ENCODE results near the gene CDC42BPG. TPM values are rescaled to one million over a fixed set of nuclear protein-coding genes. Genes with fewer than 3 reads are reported as not detected.

CDC42BPG gene
- polyA plus RNA-seq, 1 donor from 2014 or later, result 0.15 TPM

DNA sequence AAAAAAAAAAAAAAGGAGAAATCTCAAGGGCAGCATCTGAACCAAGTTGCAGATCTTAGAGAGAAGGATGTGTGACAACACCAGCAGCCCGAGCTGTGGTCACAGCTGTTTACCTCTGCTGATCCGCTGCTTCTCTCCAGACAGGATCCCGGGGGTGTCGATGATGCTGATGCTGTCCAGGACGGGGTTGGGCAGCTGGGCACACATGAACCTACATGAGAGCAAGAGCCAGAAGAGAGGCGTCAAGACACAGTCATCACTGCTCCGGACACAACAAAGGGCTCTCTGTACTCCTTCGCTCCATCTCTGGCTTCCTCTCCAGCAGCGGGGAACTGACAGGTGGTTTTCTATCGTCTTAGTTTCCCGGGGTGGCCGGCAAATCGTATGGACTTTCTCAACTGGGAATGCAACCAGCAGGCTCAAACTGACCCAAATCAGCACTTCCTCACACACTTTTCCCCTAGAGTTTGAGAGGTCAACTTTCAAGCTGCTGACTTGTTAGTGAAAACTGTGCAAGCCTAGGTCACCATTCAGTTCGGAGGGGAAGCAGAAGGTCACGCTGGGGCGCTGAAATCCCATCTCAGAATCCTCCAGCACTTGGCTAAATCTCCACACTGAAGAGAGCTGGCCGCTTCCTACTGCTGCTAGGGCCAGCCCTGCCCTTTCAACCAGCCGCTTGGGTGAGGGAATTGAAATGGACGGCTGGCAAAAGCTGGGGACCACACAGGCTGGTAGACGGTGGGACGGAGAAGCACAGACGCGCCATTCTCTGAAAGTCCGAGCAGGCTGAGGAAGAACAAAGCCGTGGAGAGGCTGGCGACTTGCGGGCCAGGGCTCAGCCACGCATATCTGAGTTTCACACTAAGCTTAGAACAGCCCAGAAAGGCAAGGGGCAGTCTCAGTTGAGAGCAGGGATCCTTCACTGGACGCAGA, 30.1 kb upstream of the CDC42BPG start:
- H3K36me3 Mint-ChIP-seq, result peaks cover 17% of the 10 kb centered on the region
- H3K4me3 Mint-ChIP-seq, result peak overlapping the region; percentile 94 to 99 (median 97)

DNA sequence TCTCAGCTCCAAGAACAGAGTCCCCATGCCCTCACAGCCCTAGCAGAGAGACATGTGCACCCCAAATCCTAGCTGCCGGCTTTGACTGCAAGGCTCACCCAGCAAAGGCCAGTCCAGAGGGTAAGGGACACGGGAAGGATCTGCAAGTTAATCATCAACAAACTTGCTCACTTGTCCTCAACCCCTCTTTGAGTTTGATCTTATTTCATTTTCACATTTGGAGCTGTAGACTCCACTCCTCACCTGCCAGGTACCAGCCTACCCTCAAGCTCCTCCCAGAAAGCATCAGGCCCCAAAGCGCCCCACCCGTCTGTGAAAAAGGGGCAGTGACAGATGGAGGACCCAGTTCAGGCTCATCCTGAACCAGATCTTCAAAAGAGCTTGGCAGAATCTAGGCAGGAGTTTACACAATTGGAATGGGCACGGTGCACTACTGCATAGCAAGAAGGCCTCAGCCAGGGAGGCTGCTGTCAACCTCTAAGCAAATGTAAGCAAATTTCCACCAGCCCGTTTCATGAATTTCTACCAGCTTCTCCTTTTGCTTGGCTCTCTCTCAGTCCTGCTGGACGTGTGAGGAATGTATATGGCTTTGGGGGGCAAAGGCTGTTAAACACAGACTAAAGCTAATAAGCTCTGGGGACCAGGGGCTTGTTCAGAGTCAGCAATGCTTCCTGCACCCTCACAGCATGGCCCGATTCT, 28.5 kb upstream of the CDC42BPG start:
- Mint-ChIP-seq H3K4me3 (peak overlapping the region; percentile 67 to 97 (median 78)), H3K27ac (peak overlapping the region; percentile 66 to 84 (median 80)), H3K9me3 (no peaks in the 10 kb centered on the region), H3K36me3 (peaks cover 17% of the 10 kb centered on the region), H3K27me3 (peaks cover 2% of the 10 kb centered on the region), H3K4me1 (peaks cover 46 to 64% (median 53%) of the 10 kb centered on the region in 3 donors)

More for the DNA sequence above, 30.1 kb upstream of the CDC42BPG start:
- Mint-ChIP-seq H3K4me1 (peaks cover 48 to 56% (median 49%) of the 10 kb centered on the region in 3 donors), H3K27me3 (no peaks in the 10 kb centered on the region), H3K9me3 (no peaks in the 10 kb centered on the region), H3K27ac (peak overlapping the region; percentile 86 to 98 (median 92))

DNA sequence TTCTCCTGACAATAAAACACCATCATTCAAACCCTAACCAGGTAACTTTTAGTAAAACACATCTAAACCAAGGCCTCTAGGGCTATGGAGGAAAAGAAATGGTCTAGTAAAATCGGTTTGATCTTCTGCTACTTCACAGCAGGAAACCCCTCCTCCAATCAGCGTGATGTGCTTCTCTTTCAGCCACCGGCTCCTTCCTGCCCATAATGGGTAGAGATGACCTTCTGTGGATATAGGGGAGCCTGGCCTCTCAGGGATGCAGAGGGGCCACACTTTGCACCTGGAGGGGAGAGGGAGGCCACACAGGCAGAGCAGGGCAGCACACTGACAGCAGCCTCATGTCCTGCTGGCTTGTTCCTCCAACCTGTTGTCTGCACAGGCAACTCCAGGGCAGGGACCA, 27.0 kb upstream of the CDC42BPG start:
- H3K27ac Mint-ChIP-seq, result peak overlapping the region in 2 of 3 donors; percentile 66 to 71
- no peaks in the 10 kb centered on the region for H3K9me3 Mint-ChIP-seq
- peaks cover 2% of the 10 kb centered on the region for H3K27me3 Mint-ChIP-seq
- peaks cover 16% of the 10 kb centered on the region for H3K36me3 Mint-ChIP-seq
- peak overlapping the region; percentile 74 to 93 (median 90) for H3K4me3 Mint-ChIP-seq
- H3K4me1 Mint-ChIP-seq, result peaks cover 51 to 66% (median 60%) of the 10 kb centered on the region in 3 donors

DNA sequence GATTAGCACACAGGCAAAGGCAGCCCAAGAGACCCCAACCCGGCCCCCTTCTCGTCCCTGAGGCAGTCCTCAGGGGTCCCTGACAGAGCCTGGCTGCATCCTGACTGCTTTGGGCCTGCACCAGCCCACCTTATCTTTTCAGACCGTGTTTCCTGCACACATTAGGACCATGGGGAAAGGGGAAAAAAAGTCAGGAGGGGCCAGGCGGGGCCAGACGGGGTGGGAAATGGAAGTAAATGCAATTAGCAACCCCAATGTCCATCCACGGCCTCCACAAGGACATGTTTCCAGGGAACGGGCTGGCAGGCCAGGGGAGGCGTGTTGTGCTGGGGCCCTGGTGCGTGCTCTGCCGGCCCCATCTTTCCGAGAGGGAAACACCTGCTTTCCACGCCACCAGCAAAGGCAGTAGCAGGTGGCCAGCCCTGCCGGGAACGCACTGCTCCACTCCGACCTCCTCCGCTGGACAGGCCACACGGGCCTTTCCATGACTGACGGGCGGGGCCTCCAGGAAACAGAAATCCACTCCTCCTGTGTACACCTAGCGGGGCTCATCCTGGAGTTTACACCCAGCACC, 26.5 kb upstream of the CDC42BPG start:
- Mint-ChIP-seq H3K9me3 (no peaks in the 10 kb centered on the region), H3K4me1 (peaks cover 53 to 71% (median 64%) of the 10 kb centered on the region in 3 donors), H3K27ac (peak overlapping the region; percentile 66 to 81 (median 71)), H3K27me3 (peaks cover 2% of the 10 kb centered on the region), H3K4me3 (peak overlapping the region; percentile 74 to 93 (median 90)), H3K36me3 (peaks cover 14% of the 10 kb centered on the region)

DNA sequence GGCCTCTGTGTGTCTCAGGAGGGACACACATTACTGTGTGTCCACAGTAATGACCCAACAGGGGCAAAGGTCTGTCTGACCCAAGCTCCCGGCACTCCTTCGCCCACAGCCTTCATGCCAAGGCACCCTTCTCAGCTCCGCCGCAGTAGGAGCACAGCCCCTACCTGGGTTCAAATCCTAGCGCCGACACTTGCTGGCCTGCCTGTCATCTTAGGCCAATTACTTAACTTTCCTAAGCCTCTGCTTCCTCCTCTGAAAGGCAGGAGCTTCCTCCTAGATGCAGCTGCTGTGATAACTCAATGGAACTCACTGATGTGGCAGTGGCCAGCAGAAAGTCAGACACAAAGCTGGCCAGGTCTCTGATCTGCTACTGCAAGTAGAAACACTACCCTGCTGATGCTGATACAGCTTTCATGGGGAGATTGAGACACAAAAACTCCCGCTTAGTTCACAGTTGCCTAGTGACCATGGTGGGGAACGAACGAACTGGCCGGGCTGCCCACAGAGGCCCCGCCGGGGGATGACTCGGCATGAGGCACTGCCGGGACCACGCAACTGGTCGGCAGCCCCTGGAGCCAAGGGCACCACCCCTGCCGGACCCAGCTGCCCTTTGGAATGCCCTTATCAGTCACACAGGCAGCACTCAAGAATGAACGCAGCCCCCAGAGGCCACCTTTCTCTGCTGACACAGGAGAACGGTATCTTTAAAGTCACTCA, 25.9 kb upstream of the CDC42BPG start:
- H3K4me3 Mint-ChIP-seq, result peak overlapping the region; percentile 72 to 91 (median 90)
- H3K27ac Mint-ChIP-seq, result peak overlapping the region in 2 of 3 donors; percentile 66 to 81
- peaks cover 14% of the 10 kb centered on the region for H3K36me3 Mint-ChIP-seq
- peaks cover 55 to 73% (median 65%) of the 10 kb centered on the region in 3 donors for H3K4me1 Mint-ChIP-seq
- peaks cover 0 to 2% (median 0%) of the 10 kb centered on the region in 3 donors for H3K9me3 Mint-ChIP-seq
- H3K27me3 Mint-ChIP-seq, result peaks cover 2% of the 10 kb centered on the region

DNA sequence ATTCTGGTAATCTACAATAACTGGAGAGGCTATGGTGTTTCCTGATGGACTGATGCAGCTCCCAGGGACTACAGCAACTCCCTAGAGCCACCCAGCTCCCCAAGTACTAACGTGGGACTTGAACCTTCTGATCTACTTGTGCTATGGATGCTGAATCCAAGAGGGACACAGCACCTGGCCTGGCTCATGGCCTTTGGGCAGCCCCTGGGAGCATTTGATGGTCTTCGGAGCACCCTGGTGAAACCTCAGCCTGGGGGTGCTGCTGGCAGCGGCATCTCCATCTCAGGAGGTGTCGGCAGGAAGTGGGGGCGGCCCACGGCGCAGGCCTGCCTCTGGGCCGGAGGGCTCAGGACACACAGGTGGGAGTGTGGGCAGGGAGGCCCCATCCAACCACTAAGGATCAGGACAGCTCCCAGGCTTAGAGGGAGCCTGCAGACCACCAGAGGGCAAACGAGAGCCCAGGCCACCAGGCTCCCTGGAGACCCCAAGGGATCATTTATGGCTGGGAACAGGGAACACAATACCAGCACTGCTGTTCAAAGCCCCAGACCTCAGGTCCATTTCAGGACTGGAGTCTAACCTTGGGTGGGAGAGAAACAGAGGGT, 25.2 kb upstream of the CDC42BPG start:
- peaks cover 53 to 71% (median 63%) of the 10 kb centered on the region in 3 donors for H3K4me1 Mint-ChIP-seq
- peak overlapping the region; percentile 71 to 91 (median 90) for H3K4me3 Mint-ChIP-seq
- H3K36me3 Mint-ChIP-seq, result peaks cover 12% of the 10 kb centered on the region
- peak overlapping the region in 2 of 3 donors; percentile 66 to 81 for H3K27ac Mint-ChIP-seq
- H3K9me3 Mint-ChIP-seq, result peaks cover 0 to 2% (median 0%) of the 10 kb centered on the region in 3 donors
- peaks cover 2% of the 10 kb centered on the region for H3K27me3 Mint-ChIP-seq

DNA sequence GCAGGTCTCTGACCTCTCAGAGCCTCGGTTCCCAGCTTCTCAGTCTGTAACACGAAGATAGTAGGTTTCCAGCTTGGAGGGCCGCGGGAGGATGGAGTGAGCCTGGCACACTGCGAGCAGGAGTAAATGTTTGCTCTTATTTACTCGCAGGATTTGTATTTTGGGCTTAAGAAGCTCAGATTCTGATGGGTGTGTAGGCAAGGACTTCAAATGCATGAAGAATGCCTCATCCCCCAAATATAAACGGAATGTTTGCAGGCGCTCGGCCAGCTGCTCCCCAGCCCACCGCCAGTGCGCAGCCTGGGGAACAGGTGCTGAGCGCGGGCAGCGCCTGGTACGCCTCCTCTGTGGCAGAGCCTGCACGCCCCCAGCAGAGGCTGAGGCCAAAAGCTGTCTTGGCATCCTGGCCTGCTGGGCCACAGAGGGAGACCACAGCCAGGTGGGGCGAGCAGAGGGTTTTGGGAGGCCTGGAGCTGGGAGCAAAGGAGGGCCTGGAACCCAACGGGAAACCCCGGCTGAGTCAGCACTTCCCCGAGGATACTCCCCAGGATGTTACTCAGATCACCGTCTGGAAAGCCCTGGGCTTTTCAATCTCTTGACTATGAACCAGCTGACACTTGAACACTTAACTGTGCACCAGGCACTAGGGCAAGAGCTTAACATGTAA, 24.6 kb upstream of the CDC42BPG start:
- Mint-ChIP-seq H3K4me1 (peaks cover 47 to 69% (median 56%) of the 10 kb centered on the region in 3 donors), H3K4me3 (peak overlapping the region; percentile 58 to 91 (median 70)), H3K9me3 (peaks cover 0 to 2% (median 0%) of the 10 kb centered on the region in 3 donors), H3K27ac (peak overlapping the region; percentile 48 to 81 (median 66)), H3K36me3 (peaks cover 10% of the 10 kb centered on the region), H3K27me3 (peaks cover 2% of the 10 kb centered on the region)

DNA sequence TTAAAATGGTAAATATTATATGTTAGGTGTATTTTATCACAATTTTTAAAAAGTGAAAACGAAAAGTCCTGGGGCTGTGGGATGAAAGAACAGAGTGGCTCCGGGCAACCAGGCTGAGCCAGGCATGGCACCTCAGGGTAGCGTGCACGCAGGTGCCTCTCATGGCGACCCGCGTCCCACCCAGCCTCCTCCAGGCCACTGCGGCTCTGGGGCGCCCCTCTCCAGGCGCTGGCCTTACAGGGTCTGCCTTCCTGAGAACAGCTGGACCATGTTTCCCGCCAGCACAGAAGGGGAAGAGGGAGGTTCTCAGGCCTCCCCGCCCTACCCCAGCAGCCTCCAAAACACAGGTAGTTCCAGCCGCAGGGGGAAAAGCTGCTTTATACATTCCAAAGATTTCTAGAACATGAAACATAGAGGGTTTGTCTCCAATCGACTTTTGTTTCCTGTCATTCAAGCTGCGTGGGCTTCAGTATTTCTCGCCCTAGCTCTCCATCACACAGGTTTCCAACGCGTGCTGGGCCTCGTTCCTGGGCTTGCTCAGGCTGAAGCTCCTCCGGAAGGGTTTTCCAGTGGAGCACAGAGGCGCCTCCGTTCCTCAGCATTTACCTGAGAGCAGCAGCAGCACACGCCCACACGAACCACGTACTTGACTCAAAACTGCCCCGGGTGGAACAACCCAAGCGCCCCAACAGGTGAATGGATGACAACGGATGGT, 23.5 kb upstream of the CDC42BPG start:
- Mint-ChIP-seq H3K4me3 (peak overlapping the region in 3 of 4 donors; percentile 60 to 85 (median 69)), H3K27me3 (peaks cover 2% of the 10 kb centered on the region), H3K36me3 (peaks cover 7% of the 10 kb centered on the region)

DNA sequence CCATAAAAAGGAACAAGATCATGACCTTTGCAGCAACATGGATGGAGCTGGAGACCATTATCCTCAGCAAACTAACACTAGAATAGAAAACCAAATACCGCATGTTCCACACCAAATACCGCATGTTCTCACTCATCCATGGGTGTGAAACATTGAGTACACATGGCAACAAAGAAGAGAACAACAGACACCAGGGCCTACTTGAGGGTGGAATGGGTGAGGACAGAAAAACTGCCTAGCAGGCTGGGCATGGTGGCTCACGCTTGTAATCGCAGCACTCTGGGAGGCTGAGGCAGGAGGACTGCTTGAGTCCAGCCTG, 21.7 kb upstream of the CDC42BPG start:
- peak overlapping the region; percentile 84 to 96 (median 95) for H3K27ac Mint-ChIP-seq
- H3K36me3 Mint-ChIP-seq, result peaks cover 7% of the 10 kb centered on the region
- H3K4me1 Mint-ChIP-seq, result peaks cover 37 to 70% (median 49%) of the 10 kb centered on the region in 3 donors
- peak overlapping the region; percentile 69 to 86 (median 79) for H3K4me3 Mint-ChIP-seq
- peaks cover 0 to 2% (median 0%) of the 10 kb centered on the region in 3 donors for H3K9me3 Mint-ChIP-seq
- peaks cover 2% of the 10 kb centered on the region for H3K27me3 Mint-ChIP-seq

More for the DNA sequence above, 23.5 kb upstream of the CDC42BPG start:
- Mint-ChIP-seq H3K4me1 (peaks cover 42 to 69% (median 55%) of the 10 kb centered on the region in 3 donors), H3K9me3 (peaks cover 0 to 2% (median 0%) of the 10 kb centered on the region in 3 donors), H3K27ac (peak overlapping the region; percentile 48 to 66 (median 59))

DNA sequence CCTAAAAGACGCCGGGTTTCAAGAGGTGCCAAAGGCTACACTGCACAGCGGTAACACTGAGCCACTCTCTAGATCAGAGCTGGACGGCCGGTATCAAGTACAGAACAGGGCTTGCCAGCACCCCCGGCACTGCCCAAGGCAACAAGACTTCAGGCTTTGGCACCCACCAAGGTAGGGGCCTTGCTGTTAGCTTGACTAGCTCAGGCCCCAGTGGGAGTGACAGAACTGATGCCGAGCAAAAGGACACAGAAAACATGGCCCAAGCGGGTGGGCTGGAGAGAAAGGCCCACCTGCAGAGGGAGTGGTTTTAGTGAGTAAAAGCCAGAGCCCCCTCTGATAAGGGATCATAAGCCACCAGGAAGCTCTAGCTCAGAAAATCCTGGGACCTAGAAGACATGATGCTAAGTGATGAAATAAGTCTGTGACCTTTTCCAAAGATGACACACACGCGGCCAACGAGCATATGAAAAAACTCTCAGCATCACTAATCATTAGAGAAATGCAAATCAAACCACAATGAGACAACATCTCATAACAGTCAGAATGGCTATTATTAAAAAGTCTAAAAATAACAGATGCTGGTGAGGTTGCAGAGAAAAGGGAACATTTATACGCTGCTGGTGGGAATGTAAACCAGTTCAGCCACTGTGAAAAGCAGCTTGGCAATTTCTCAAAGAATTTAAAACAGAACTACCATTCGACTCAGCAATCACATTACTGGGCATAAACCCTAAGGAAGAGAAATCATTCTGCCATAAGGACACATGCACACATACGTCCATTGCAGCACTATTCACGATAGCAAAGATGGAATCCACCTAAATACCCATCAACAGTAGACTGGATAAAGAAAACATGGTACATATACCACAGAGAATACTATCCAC, 21.1 kb upstream of the CDC42BPG start:
- H3K27ac Mint-ChIP-seq, result peak overlapping the region; percentile 84 to 96 (median 95)
- H3K4me3 Mint-ChIP-seq, result peak overlapping the region; percentile 69 to 86 (median 79)
- peaks cover 7% of the 10 kb centered on the region for H3K36me3 Mint-ChIP-seq
- peaks cover 2% of the 10 kb centered on the region for H3K27me3 Mint-ChIP-seq
- peaks cover 39 to 69% (median 54%) of the 10 kb centered on the region in 3 donors for H3K4me1 Mint-ChIP-seq
- H3K9me3 Mint-ChIP-seq, result peaks cover 0 to 2% (median 0%) of the 10 kb centered on the region in 3 donors

DNA sequence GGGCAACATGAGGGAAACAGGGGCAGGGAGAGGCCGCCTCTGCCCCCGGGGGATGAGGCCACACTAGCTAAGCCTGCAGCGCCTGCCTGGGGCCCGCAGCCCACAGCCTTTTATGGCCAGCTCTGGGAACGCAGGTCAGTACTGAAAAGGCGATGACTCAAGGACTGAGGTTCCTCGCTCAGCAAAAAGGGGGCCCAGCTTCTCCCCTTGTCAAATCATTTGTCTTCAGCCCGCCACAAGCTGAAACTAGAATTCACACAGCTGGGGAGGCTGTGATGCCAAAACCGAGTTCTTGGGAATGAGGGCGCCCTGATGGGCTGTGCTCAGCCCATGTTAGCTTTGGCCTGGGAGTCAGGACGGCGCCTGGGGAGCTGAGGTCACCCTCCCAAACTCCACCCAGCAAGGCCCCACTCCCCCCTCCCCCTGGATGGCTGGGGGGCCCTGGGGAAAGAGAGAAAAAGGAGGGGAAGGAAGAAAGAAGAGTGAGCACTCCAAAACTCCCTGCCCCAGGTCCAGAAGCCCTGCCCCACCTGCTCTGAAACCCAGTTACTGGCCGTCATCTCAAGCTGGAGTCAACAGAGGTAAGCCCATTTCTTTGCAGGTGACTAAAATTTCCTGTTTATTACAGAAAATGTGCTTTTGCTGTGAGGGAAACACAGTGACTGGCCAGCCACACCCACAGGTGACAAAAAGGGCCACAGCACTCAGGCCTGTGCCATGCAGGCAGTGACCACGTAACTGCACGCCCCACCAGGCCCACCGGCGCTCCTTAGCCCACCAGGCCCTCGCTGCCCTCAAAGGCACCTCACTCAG, 20.2 kb upstream of the CDC42BPG start:
- Mint-ChIP-seq H3K4me1 (peaks cover 41 to 70% (median 56%) of the 10 kb centered on the region in 3 donors), H3K36me3 (peaks cover 7% of the 10 kb centered on the region), H3K9me3 (peaks cover 0 to 2% (median 0%) of the 10 kb centered on the region in 3 donors), H3K4me3 (peak overlapping the region; percentile 69 to 88 (median 81)), H3K27ac (peak overlapping the region; percentile 84 to 96 (median 95)), H3K27me3 (peaks cover 2% of the 10 kb centered on the region)

Measured in IgD-negative memory B cell (primary cell).